ENCODE measurements around the gene CTSW.

The CTSW gene

DNA sequence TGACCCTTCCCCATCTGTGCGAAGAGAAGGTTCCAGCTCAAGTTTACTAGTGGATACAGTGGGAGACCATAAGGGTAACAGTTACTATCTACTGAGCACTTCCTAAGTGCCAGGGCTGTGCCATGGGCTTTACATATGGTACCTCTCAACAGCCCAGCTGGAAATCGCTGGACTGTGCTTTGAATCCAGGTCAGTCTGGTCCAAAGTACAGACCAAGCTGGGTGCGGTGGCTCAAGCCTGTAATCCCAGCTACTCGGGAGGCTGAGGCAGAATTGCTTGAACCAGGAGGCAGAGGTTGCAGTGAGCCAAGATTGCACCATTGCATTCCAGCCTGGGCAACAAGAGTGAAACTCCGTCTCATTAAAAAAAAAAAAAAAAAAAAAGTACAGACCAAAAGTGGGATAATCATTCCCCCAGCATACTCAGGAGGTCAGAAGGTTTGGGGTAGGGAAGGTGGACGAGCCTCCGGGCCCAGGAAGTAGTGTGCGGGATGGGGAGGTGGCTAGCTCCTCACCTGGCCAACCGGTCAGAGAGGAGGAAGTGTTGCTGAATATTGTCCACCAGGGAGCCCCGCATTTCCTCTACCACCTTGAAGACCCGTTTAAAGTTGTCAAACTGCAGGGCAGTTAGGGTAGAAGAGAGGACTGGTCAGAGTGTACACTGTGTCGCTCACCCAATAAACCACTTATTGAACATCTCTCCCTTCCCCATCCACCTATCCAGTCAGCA lies 6.3 kb downstream of the CTSW start:
- TF ChIP-seq ZNF274 (IDR thresholded peaks at IDR 0.05; ENCODE audit: low read depth, low read length) = no peak
- TF ChIP-seq SUZ12 (IDR thresholded peaks at IDR 0.05; ENCODE audit: extremely low read depth, insufficient read depth, insufficient read length) = no peak
- no peak for TF ChIP-seq YY1 (IDR thresholded peaks at IDR 0.05; ENCODE audit: insufficient read depth, insufficient read length)
- Histone ChIP-seq H3K4me3 (ENCODE audit: insufficient read length, low read depth) (no peak overlapping the region), H3K9me3 (ENCODE audit: insufficient read depth, low read length) (peaks cover 20% of the 10 kb centered on the region; the same call in 1 of the 2 replicates), H3K4me1 (ENCODE audit: insufficient read depth, insufficient read length) (peaks cover 13% of the 10 kb centered on the region), H3K36me3 (ENCODE audit: insufficient read depth, insufficient read length, low read length) (peaks cover 63% of the 10 kb centered on the region), H3K9ac (ENCODE audit: insufficient read length, low read depth) (no peak overlapping the region), H3K27me3 (ENCODE audit: insufficient read depth, insufficient read length) (peaks cover 14% of the 10 kb centered on the region)
- DNase-seq (ENCODE audit: low read depth, low spot score) = no peak

DNA sequence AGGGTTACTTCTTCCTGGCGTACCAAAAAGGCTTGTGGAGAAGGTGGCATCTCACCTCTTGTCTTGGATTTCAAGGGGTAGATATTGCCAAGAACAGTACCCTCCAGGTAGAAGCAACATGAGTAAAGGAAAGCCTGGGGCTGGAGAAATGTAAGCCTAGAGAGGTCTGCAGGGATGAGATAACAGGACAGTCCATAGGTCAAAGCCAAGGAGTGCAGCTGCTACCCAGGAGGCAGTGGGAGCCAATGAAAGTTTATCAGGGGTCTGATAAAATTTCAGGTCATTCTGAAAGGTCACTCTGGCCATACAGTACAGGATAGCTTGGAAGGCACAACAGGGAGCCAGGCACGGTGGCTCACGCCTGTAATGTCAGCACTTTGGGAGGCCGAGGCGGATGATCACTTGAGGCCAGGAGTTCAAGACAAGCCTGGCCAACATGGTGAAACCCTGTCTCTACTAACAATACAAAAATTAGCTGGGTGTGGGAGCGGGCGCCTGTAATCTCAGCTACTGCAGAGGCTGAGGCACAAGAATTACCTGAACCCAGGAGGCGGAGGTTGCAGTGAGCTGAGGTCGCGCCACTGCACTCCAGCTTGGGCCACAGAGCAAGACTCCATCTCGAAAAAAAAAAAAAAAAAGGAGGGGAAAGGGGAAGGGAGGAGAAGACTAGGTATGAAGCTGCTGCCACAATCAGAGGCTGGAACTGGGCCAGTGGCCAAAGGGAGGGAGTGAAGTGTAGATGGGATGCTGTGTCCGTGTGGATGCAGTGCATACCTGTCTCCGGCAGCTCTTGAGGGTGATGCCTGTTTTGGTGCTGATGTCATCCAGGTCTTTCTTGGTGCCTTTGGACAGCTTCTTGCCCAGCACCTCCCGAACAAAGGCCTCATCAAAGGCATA lies 7.4 kb downstream of the CTSW start:
- DNase-seq (ENCODE audit: low read depth, low spot score) = no peak
- H3K4me1 ChIP-seq (ENCODE audit: insufficient read depth, insufficient read length) = peaks cover 13% of the 10 kb centered on the region

DNA sequence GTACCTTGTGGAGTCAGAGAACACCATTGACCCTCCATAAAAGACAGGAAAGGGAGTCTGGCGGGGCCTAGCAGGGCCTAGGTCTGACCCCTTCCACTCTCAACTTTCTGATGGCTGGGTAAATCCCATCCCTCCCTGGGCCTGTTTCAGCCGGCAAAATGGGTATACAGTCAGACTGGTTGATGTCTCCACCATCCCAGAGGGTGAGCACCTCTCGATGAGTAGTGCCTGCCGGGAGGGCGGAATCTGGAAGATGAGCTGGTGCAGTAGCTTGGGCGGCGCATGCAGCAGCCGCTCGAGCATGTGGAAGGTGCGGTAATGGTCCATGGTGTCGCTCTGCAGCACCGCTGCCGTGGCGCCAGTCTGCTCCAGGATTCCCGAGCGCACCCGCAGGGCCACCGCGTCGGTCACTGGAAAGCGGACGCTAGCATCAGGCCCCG lies 8.1 kb downstream of the CTSW start:
- no peak for DNase-seq (ENCODE audit: low read depth, low spot score)
- Histone ChIP-seq H3K9ac (ENCODE audit: insufficient read length, low read depth) (peak overlapping the region; percentile 80), H3K27me3 (ENCODE audit: insufficient read depth, insufficient read length) (peaks cover 14% of the 10 kb centered on the region), H3K4me1 (ENCODE audit: insufficient read depth, insufficient read length) (peaks cover 14% of the 10 kb centered on the region), H3K4me3 (ENCODE audit: insufficient read length, low read depth) (peak overlapping the region; percentile 48), H3K9me3 (ENCODE audit: insufficient read depth, low read length) (peaks cover 20% of the 10 kb centered on the region; the same call in 1 of the 2 replicates), H3K36me3 (ENCODE audit: insufficient read depth, insufficient read length, low read length) (peaks cover 60% of the 10 kb centered on the region)
- TF ChIP-seq ZNF274 (IDR thresholded peaks at IDR 0.05; ENCODE audit: low read depth, low read length) = no peak
- TF ChIP-seq YY1 (IDR thresholded peaks at IDR 0.05; ENCODE audit: insufficient read depth, insufficient read length) = no peak
- no peak for TF ChIP-seq SUZ12 (IDR thresholded peaks at IDR 0.05; ENCODE audit: extremely low read depth, insufficient read depth, insufficient read length)

More for the DNA sequence above, 7.4 kb downstream of the CTSW start:
- H3K27me3 ChIP-seq (ENCODE audit: insufficient read depth, insufficient read length) = peaks cover 14% of the 10 kb centered on the region
- H3K4me3 ChIP-seq (ENCODE audit: insufficient read length, low read depth) = peak overlapping the region; percentile 48
- H3K36me3 ChIP-seq (ENCODE audit: insufficient read depth, insufficient read length, low read length) = peaks cover 60% of the 10 kb centered on the region
- H3K9ac ChIP-seq (ENCODE audit: insufficient read length, low read depth) = peak overlapping the region; percentile 80
- H3K9me3 ChIP-seq (ENCODE audit: insufficient read depth, low read length) = peaks cover 20% of the 10 kb centered on the region; the same call in 1 of the 2 replicates
- TF ChIP-seq YY1 (IDR thresholded peaks at IDR 0.05; ENCODE audit: insufficient read depth, insufficient read length) (no peak), SUZ12 (IDR thresholded peaks at IDR 0.05; ENCODE audit: extremely low read depth, insufficient read depth, insufficient read length) (no peak), ZNF274 (IDR thresholded peaks at IDR 0.05; ENCODE audit: low read depth, low read length) (no peak)

DNA sequence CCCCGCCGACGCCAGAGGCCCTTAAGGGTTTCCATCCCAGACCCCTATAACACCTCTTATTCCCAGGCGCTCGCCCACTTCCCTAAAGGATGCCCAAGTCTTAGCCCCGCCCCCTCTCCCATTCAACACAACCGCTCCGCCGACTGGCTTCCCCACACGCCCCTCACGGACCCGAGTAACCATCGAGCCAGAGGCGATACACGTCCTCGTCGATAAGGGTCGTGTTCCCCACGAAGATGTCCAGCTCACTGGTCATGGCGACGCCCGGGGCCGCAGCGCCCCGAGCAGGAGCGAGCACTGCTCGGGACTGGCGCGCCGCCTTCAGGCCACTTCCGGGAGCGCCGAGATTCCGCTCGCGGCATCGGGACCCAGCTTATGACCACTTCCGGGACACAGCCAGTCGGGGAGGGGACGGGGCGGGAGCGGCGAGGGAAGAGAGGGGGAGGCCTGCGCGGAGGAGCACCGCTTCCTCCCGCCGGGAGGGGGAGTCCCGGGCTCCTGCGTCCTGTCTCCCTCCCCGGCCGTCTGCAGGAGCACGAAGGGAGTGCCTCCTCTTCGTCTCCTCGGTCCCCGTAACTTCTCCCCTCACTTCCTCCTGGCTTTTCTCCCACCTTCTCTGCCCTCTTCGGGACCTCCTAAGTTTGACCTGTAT lies 8.7 kb downstream of the CTSW start, which contains the start of gene FIBP:
TSS of gene FIBP (minus strand) at position 309 of the 652 bp plus-strand sequence. CDS start at position 256, 53 bp downstream.
- TF ChIP-seq YY1 (IDR thresholded peaks at IDR 0.05; ENCODE audit: insufficient read depth, insufficient read length) (peak; percentile 7), SUZ12 (IDR thresholded peaks at IDR 0.05; ENCODE audit: extremely low read depth, insufficient read depth, insufficient read length) (no peak)
- Histone ChIP-seq H3K4me1 (ENCODE audit: insufficient read depth, insufficient read length) (peaks cover 18% of the 10 kb centered on the region), H3K9ac (ENCODE audit: insufficient read length, low read depth) (peak within 1 kb of the TSS; percentile 80), H3K4me3 (ENCODE audit: insufficient read length, low read depth) (peak within 1 kb of the TSS; percentile 48), H3K9me3 (ENCODE audit: insufficient read depth, low read length) (peaks cover 20% of the 10 kb centered on the region; the same call in 1 of the 2 replicates), H3K27me3 (ENCODE audit: insufficient read depth, insufficient read length) (peaks cover 14% of the 10 kb centered on the region), H3K36me3 (ENCODE audit: insufficient read depth, insufficient read length, low read length) (peaks cover 59% of the 10 kb centered on the region)
- peak; percentile 96 for DNase-seq (ENCODE audit: low read depth, low spot score)

DNA sequence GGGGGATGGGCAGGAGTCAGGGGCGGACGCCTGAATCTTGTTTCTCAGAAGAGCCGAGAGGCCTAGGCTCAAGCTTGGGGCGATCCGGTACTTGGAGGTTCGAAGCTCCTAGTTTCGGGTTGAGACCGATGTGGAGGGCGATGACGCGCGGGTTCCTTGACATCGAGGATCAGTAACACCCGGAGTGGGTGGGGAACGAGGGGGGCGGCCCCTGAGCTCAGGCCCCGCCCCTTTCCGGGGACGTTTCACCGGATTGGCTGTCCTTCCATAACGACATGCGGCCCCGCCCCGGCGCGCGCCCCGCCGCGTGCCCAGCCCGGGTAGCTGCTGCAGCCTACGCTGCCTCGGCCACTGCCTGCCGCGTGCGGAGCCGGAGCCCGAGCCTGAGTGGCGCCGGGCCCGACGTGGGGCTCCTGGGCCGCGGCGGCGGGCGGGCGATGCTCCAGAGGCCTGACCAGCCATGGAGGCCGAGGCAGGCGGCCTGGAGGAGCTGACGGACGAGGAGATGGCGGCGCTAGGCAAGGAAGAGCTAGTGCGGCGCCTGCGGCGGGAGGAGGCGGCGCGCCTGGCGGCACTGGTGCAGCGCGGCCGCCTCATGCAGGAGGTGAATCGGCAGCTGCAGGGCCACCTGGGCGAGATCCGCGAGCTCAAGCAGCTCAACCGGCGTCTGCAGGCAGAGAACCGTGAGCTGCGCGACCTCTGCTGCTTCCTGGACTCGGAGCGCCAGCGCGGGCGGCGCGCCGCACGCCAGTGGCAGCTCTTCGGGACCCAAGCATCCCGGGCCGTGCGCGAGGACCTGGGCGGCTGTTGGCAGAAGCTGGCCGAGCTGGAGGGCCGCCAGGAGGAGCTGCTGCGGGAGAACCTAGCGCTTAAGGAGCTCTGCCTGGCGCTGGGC lies 10.9 kb downstream of the CTSW start, which contains the start of gene CCDC85B:
TSS of gene CCDC85B (plus strand) at position 350 of the 895 bp plus-strand sequence. CDS start at position 461, 111 bp downstream.
- TF ChIP-seq ZNF274 (IDR thresholded peaks at IDR 0.05; ENCODE audit: low read depth, low read length) = no peak
- no peak for TF ChIP-seq SUZ12 (IDR thresholded peaks at IDR 0.05; ENCODE audit: extremely low read depth, insufficient read depth, insufficient read length)
- no peak for TF ChIP-seq YY1 (IDR thresholded peaks at IDR 0.05; ENCODE audit: insufficient read depth, insufficient read length)
- Histone ChIP-seq H3K9me3 (ENCODE audit: insufficient read depth, low read length) (peaks cover 9% of the 10 kb centered on the region; the same call in 1 of the 2 replicates), H3K9ac (ENCODE audit: insufficient read length, low read depth) (peak within 1 kb of the TSS; percentile 99), H3K36me3 (ENCODE audit: insufficient read depth, insufficient read length, low read length) (peaks cover 55% of the 10 kb centered on the region), H3K4me3 (ENCODE audit: insufficient read length, low read depth) (peak within 1 kb of the TSS; percentile 89), H3K4me1 (ENCODE audit: insufficient read depth, insufficient read length) (peaks cover 17% of the 10 kb centered on the region), H3K27me3 (ENCODE audit: insufficient read depth, insufficient read length) (peaks cover 14% of the 10 kb centered on the region)
- DNase-seq (ENCODE audit: low read depth, low spot score) = peak; percentile 90

Data from NT2/D1 (cell line).